HepG2 (cell line): ENCODE data around the gene SOAT1. TPM values are rescaled to one million over a fixed set of nuclear protein-coding genes. Genes with fewer than 3 reads are reported as not detected.

Experiments used
- AHDC1 ChIP-seq: sonication (generic); formaldehyde crosslinking; IDR thresholded peaks from 2 replicates; pipeline ENCODE4 v1.5.1; 2020; ENCODE audit warnings: mild to moderate bottlenecking, missing genetic modification reagents, borderline replicate concordance
- EED ChIP-seq: sonication (generic); formaldehyde crosslinking; IDR thresholded peaks from 2 replicates; pipeline ENCODE4 v1.5.0; 2020; ENCODE audit warnings: mild to moderate bottlenecking, missing genetic modification reagents
- GPBP1L1 ChIP-seq: sonication (generic); formaldehyde crosslinking; IDR thresholded peaks from 2 replicates; pipeline ENCODE4 v1.5.0; 2020; ENCODE audit warnings: mild to moderate bottlenecking, missing genetic modification reagents
- MED8 ChIP-seq: sonication (generic); formaldehyde crosslinking; IDR thresholded peaks from 2 replicates; pipeline ENCODE4 v1.8.1; 2023; ENCODE audit warnings: mild to moderate bottlenecking, missing genetic modification reagents; ENCODE audit not compliant: insufficient replicate concordance
- NFAT5 ChIP-seq: sonication (generic); formaldehyde crosslinking; IDR thresholded peaks from 2 replicates; pipeline ENCODE4 v1.4.0; 2020; ENCODE audit warnings: missing genetic modification reagents
- ONECUT2 ChIP-seq: sonication (generic); formaldehyde crosslinking; IDR thresholded peaks from 2 replicates; pipeline ENCODE4 v1.4.0; 2020; ENCODE audit warnings: missing genetic modification reagents
- SRSF1 ChIP-seq: fragments of 200-400 bp; formaldehyde crosslinking; optimal IDR thresholded peaks from 2 replicates; pipeline ENCODE3; 2017; ENCODE audit warnings: mild to moderate bottlenecking, low read depth, low read length, moderate library complexity
- TBP ChIP-seq: sonication (generic); formaldehyde crosslinking; IDR thresholded peaks from 2 replicates; pipeline ENCODE4 v1.5.0; 2020; ENCODE audit warnings: missing genetic modification reagents
- ZNF484 ChIP-seq: sonication (generic); formaldehyde crosslinking; IDR thresholded peaks from 2 replicates; pipeline ENCODE4 v1.5.1; 2020; ENCODE audit warnings: mild to moderate bottlenecking, low read depth, missing genetic modification reagents, borderline replicate concordance
- ZNF512 ChIP-seq: sonication (generic); formaldehyde crosslinking; IDR thresholded peaks from 2 replicates; pipeline ENCODE4 v1.4.0; 2020; ENCODE audit warnings: mild to moderate bottlenecking, missing genetic modification reagents
- ZNF567 ChIP-seq: sonication (generic); formaldehyde crosslinking; IDR thresholded peaks from 2 replicates; pipeline ENCODE4 v1.8.1; 2023; ENCODE audit warnings: mild to moderate bottlenecking, missing genetic modification reagents, borderline replicate concordance
- ZNF598 ChIP-seq: sonication (generic); formaldehyde crosslinking; IDR thresholded peaks from 2 replicates; pipeline ENCODE4 v1.5.1; 2020; ENCODE audit warnings: mild to moderate bottlenecking, missing genetic modification reagents, borderline replicate concordance
- ZNF724P ChIP-seq: sonication (generic); formaldehyde crosslinking; IDR thresholded peaks from 2 replicates; pipeline ENCODE4 v1.8.0; 2022; ENCODE audit warnings: missing genetic modification reagents, borderline replicate concordance
- polyA plus RNA-seq, 8 experiments: library from polyadenylated mRNA; depleted of rRNA in 3 of 8; stranded (reverse) in 7 of 8; unstranded in 1 of 8; fragments of >200 nt; fragmentation: Illumina TruSeq in 4 of 8; extraction: Trizol in 4 of 8; gene quantifications; 2 replicates each; pipeline versions ENCODE4 v1.2.1 to v1.2.3, GENCODE V29; 2011 to 2016; ENCODE audit warnings: low read depth in 4 of 8, missing spikeins in 1 of 8, mixed read lengths in 1 of 8; ENCODE audit not compliant: insufficient read depth in 1 of 8
- total RNA-seq, 5 experiments: library from RNA; depleted of rRNA; stranded (reverse); fragments of >200 nt; fragmentation: Illumina TruSeq; extraction: Trizol; gene quantifications; 2 replicates each; pipeline ENCODE4 v1.2.3, GENCODE V29; 2016; ENCODE audit warnings: low read depth in 1 of 5

Gene SOAT1
- total and polyA plus RNA-seq, 2 of the 13 experiments (the other 11 are each of a cell fraction or from before 2014, with no cell fraction given) = 22.3 to 52.0 TPM

GRCh38 chr1:179293340-179294327 lies at the start of gene SOAT1 (continued):
- no peak; the same call in 1 of the 2 replicates for TF ChIP-seq ZNF484 (CRISPR knock-in tag)
- no peak for TF ChIP-seq ZNF567
- TF ChIP-seq GPBP1L1 (CRISPR knock-in tag) = no peak
- TF ChIP-seq MED8 (CRISPR knock-in tag) = no peak
- TF ChIP-seq AHDC1 = peak; percentile 53
- no peak for TF ChIP-seq ZNF512
- TF ChIP-seq TBP = no peak
- TF ChIP-seq EED (CRISPR knock-in tag) = no peak
- peak; percentile 78 for TF ChIP-seq ZNF724P
- TF ChIP-seq ONECUT2 (CRISPR knock-in tag) = no peak
- TF ChIP-seq SRSF1 = peak; percentile 82
- TF ChIP-seq NFAT5 (CRISPR knock-in tag) = no peak
- peak; percentile 71; the same call in 1 of the 2 replicates for TF ChIP-seq ZNF598 (CRISPR knock-in tag)
